ENCODE results near the gene REM2.
"Not testable (repeated sequence)": the region's sequence is repeated elsewhere in the genome, so short reads cannot be mapped to it uniquely, and the experiment has no call there.

REM2 gene

GRCh38 chr14:22848351-22849164, 34.5 kb upstream of the REM2 start:
- DNase-seq = no peak

- no peak for DNase-seq
These were observed 33.7 kb upstream of the REM2 start for GRCh38 chr14:22849212-22849819.

GRCh38 chr14:22850944-22851764, 31.9 kb upstream of the REM2 start:
- no peak for DNase-seq

- DNase-seq = not testable (repeated sequence)
These were observed 30.8 kb upstream of the REM2 start for GRCh38 chr14:22852178-22852577.

- DNase-seq = no peak
These were observed 30.5 kb upstream of the REM2 start for GRCh38 chr14:22852599-22852939.

- peak; percentile 53 for DNase-seq
These were observed 29.9 kb upstream of the REM2 start for GRCh38 chr14:22852940-22853767.

- DNase-seq = not testable (repeated sequence)
These were observed 28.7 kb upstream of the REM2 start for GRCh38 chr14:22854296-22854695.

GRCh38 chr14:22854963-22855724, 27.9 kb upstream of the REM2 start:
- DNase-seq = no peak

GRCh38 chr14:22856428-22856827, 26.6 kb upstream of the REM2 start:
- no peak for DNase-seq

- not testable (repeated sequence) for DNase-seq
These were observed 22.6 kb upstream of the REM2 start for GRCh38 chr14:22860377-22860776.

- no peak for DNase-seq
These were observed 21.4 kb upstream of the REM2 start for GRCh38 chr14:22861651-22862050.

- DNase-seq = no peak
These were observed 18.0 kb upstream of the REM2 start for GRCh38 chr14:22864979-22865378.

GRCh38 chr14:22865424-22866405, 17.3 kb upstream of the REM2 start:
- DNase-seq = peak; percentile 42

GRCh38 chr14:22866874-22867273, 16.1 kb upstream of the REM2 start:
- no peak for DNase-seq

GRCh38 chr14:22870811-22871223, 12.2 kb upstream of the REM2 start:
- no peak for DNase-seq

GRCh38 chr14:22871224-22872032, 11.6 kb upstream of the REM2 start, which contains the start of gene LRP10:
Gene LRP10, plus strand, starts transcription at chr14:22871740. Its CDS starts 564 bp downstream, at chr14:22872304.
- DNase-seq = peak; percentile 89

- DNase-seq = peak; percentile 84
These were observed 10.8 kb upstream of the REM2 start for GRCh38 chr14:22872033-22872832.

- DNase-seq = no peak
These were observed 10.0 kb upstream of the REM2 start for GRCh38 chr14:22872833-22873520.

Measured in NCI-H146 (cell line).